Activated gamma-delta T cell treated with Interleukin-2 at 50 U/mL for 16 hours (primary cell): ENCODE data around the gene CAPN13.

Experiments used
- DNase-seq: peaks from one replicate; pipeline ENCODE4 v3.0.0-alpha.2; 2020

Gene CAPN13

DNA sequence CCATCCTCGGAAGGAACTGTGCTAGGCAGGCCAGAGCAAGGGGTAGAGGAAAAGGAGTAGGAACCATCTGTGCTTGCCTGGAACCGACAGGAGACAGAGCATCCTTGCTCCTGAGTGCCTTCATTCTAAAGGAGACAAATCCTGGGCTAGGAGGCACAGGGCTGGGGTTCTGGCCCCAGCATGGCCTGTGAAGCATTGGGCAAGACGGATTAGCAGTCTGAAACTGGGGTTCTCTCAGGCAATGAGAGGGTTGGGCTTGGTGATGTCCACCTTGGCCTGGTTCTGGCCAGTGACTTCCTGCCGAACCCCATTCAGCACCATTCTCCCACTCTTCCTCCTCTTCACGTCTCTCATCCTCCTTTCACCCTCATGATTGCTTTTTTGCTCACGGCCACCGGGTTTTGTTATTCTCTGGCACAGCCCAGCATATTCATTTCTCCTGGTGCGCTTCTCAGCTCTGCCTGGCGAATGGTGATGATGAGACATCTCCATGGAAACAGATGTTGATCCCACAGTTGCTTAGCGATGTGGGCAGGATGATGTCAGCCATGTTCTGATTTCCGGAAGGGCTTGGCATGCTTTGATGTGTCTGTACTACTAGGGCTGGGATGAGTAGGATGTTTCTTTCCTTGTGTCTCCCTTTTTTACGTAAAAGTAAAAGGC, 127.7 kb downstream of the CAPN13 start:
- DNase-seq = no peak

DNA sequence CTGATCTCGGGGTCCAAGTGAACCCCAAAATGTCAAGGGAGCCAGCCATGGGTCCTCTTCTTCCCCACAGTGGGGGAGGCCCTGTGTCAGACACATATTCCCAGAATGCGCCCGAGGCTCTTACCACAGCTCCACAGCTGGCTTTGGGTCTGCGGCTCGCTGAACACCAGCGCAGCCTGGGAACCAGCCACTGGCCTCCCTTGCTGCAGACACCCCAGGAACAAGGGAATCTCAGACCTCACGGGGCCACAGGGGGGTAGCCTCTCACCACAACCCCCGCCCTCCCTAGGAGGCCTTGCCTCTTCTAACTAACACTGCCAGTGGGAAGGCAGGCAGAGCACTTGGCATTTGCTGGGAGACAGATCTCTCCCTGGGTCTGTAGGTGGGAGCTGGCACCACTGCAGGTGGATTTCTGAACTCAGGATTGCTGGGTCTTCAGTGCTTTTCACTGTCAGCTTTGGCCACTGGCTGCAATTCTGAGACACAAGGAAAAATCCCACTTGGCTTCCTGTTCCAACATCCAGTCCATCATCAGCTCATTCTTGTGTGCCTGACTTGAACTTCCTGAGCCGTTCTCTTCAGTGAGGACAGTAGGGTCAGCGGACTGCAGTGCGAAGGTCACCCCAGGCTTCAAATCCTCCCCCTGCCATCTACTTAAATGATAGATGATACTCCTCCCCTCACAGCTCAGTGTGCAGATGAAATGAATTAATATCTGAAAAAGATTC, 128.7 kb downstream of the CAPN13 start:
- DNase-seq = no peak

DNA sequence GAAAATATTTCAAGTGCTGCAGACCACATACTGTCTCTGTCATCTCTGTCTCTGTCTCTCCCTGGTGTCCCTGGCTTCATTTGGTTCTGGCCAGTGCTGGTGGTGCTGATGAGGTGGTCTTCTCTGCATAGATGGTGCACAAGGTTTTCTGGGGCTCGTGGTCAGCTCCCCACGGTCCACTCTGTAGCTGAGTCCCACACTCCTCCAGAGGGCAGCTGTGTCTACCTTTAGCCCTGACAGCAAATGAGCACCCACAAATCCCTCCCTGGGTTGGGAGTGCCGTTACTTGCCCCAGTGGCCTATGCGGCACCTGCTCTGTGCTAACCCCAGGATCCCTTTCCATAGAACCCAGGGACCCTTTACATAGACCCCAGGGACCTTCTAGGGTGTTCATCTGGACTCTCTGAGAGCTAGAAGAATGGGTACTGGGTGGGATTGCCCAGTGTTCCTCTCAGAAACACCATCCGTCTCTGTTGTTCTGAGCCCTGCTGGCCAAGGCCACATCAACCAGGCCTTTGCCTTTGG, 129.3 kb downstream of the CAPN13 start:
- DNase-seq = no peak

DNA sequence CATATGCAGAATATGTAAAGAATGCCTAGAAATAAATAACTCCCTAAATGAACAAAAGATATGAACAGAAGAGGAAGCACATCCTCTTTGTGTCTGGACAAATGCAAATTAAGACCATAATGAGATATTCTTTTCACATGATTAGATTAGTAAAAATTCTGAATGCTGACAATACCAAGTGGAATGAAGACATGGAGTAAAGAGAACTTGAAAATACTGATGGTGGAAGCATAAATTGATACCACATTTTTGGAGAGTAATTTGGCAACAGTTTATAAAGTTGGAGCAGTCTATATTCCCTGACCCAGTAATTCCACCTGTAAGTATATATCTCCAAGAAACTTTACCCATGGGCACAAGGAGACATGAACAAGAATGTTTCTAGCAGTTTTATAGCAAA, 130.0 kb downstream of the CAPN13 start:
- DNase-seq = no peak

DNA sequence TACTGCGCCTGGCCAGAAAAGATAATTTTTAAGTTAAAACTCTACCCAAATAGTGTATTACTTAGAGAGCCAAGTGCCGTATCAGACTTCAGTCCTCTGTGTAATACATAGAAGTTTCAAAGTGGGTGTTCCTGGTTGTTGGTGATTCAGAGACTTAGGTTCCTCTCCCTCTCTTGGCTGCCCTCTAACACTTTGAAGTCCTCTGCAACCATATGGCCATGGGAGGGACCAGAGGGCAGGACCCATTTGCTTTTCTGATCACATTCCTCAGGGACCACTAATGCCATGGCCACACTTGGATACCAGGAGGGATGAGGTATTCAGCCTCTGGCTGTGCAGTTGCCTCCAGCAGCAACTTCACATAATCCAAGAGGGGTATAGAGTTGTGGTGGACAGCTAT, 131.5 kb downstream of the CAPN13 start:
- DNase-seq = no peak

DNA sequence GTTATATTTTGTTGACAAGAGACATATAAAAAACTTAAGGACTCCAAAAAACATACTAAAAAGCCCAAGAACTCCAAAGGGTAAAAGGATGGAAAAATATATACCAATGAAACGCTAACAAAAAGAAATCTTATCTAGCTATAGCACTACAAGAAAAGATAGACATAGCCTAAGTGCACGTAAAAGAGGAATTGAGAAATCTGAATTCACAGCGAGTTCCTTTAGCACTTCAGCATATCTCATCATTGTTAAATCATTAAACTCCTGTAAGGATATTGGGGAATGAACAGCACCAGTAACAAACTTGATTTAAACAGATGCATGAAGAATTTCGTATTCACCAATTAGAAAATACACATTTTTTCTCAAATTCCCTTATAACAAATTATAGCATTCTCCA, 134.1 kb downstream of the CAPN13 start:
- no peak for DNase-seq
